CD4-positive, alpha-beta T cell (primary cell): ENCODE data around the gene NFKBIA. TPM values are rescaled to one million over a fixed set of nuclear protein-coding genes. Genes with fewer than 3 reads are reported as not detected.

Experiments
- ATAC-seq: fragments of 200-7000 bp; cut with Tn5 transposase; one replicate; pipeline ENCODE4 v1.10.0; 2022; ENCODE audit warnings: mild to moderate bottlenecking; ENCODE audit not compliant: poor library complexity
- CTCF ChIA-PET: fragments of 350-600 bp; sonication (Branson Sonifier 250); formaldehyde crosslinking; loops from one replicate; lab custom pipeline; 2021; ENCODE audit warnings: antibody characterized with exemption, inconsistent platforms; lab: Charles Lee
- POLR2A ChIA-PET: fragments of 350-600 bp; sonication (Branson Sonifier 250); formaldehyde crosslinking; loops from one replicate; lab custom pipeline; 2021; ENCODE audit warnings: antibody characterized with exemption, inconsistent platforms; lab: Charles Lee
- DNase-seq, 14 experiments: peaks; one replicate each; pipeline ENCODE4 v3.0.0-alpha.2; 2013 to 2020; ENCODE audit warnings: mixed read lengths in 2 of 14
- H3K27ac ChIP-seq, 2 donors: one replicate each; pipeline versions ENCODE4 v1.5.1 to v1.7.0; 2013; ENCODE audit warnings: low read length in 2 of 2, low read depth in 1 of 2, mild to moderate bottlenecking in 1 of 2
- H3K27me3 ChIP-seq, 2 experiments: 1 replicate in 1 of 2; 2 replicates in 1 of 2; pipeline versions ENCODE4 v1.6.1 to v1.7.0; 2013; ENCODE audit warnings: low read length in 2 of 2, control low read depth in 1 of 2, mild to moderate bottlenecking in 1 of 2, moderate library complexity in 1 of 2; ENCODE audit not compliant: insufficient read depth in 2 of 2, control insufficient read depth in 1 of 2
- H3K36me3 ChIP-seq: one replicate; pipeline ENCODE4 v1.6.1; 2013; ENCODE audit warnings: low read length, control low read depth; ENCODE audit not compliant: insufficient read depth
- H3K4me1 ChIP-seq: one replicate; pipeline ENCODE4 v1.6.1; 2013; ENCODE audit warnings: low read length, control low read depth; ENCODE audit not compliant: insufficient read depth
- H3K4me3 ChIP-seq: one replicate; pipeline ENCODE4 v1.5.1; 2013; ENCODE audit warnings: mild to moderate bottlenecking, low read length, moderate library complexity
- H3K9me3 ChIP-seq, 2 experiments: 1 replicate in 1 of 2; 2 replicates in 1 of 2; pipeline versions ENCODE4 v1.6.1 to v1.7.0; 2013; ENCODE audit warnings: low read length in 2 of 2, mild to moderate bottlenecking in 2 of 2, control low read depth in 1 of 2, moderate library complexity in 1 of 2; ENCODE audit not compliant: control insufficient read depth in 1 of 2, insufficient read depth in 1 of 2
- H3K27ac Mint-ChIP-seq: one replicate; pipeline ENCODE4 v1.8.0; 2020; ENCODE audit warnings: mixed read lengths
- H3K27me3 Mint-ChIP-seq: one replicate; pipeline ENCODE4 v1.8.0; 2021; ENCODE audit warnings: mixed read lengths
- H3K36me3 Mint-ChIP-seq: one replicate; pipeline ENCODE4 v1.8.0; 2021; ENCODE audit warnings: low read depth, mixed read lengths
- H3K4me1 Mint-ChIP-seq: one replicate; pipeline ENCODE4 v1.8.0; 2021; ENCODE audit warnings: low read depth, mixed read lengths
- H3K4me3 Mint-ChIP-seq: one replicate; pipeline ENCODE4 v1.8.0; 2020; ENCODE audit warnings: mild to moderate bottlenecking, mixed read lengths
- H3K9me3 Mint-ChIP-seq: one replicate; pipeline ENCODE4 v1.8.0; 2020; ENCODE audit warnings: mixed read lengths
- CTCF ChIP-seq: fragments of 200-600 bp; IDR thresholded peaks from one replicate; pipeline ENCODE4 v1.8.0; 2022; ENCODE audit warnings: antibody characterized with exemption, mild to moderate bottlenecking
- intact Hi-C, 2 experiments: fragments of 100-400 bp; cut with DNase I in 1 of 2; cut with micrococcal nuclease in 1 of 2; formaldehyde crosslinking; loops; one replicate each; pipeline versions ENCODE4 v1.15.1 to v1.9.0; 2023 to 2025; cut with DNase I, micrococcal nuclease
- total RNA-seq, 174 experiments: library from RNA in 2 of 174; stranded (reverse) in 2 of 174; gene quantifications; one replicate each; pipeline ENCODE4 v1.2.3 and lab custom pipeline; 2021 to 2026

NFKBIA gene
- total RNA-seq, 2 experiments from 2014 or later: 977 to 1,030 TPM

DNA sequence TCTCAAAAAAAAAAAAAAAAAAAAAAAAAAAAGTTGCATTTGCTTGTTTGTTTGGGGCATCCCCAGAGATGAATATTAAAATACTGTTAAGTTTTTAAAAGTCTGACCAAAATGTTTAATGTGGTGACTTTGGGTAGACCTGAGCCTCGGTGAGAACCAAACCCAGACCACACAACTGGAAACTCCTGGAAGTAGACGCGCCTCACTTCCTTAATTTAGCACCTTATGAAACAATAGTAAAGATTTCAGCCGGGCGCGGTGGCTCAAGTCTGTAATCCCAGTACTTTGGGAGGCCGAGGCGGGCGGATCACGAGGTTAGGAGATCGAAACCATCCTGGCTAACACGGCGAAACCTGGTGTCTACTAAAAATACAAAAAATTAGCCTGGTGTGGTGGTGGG, 9.3 kb downstream of the NFKBIA start:
- CTCF ChIA-PET: interaction anchor here (0.6 kb wide), 1 partner anchor 722 kb away, joined by 3 read pairs; no protein-coding TSS in a partner anchor
- H3K4me1 Mint-ChIP-seq: peaks cover 15% of the 10 kb centered on the region
- H3K27ac Mint-ChIP-seq: no peak overlapping the region
- intact Hi-C loops: no loop called here
- TF ChIP-seq CTCF: no peak
- H3K27me3 ChIP-seq: no peaks in the 10 kb centered on the region
- H3K4me1 ChIP-seq: peaks cover 11% of the 10 kb centered on the region
- no peaks in the 10 kb centered on the region for H3K27me3 Mint-ChIP-seq
- H3K9me3 ChIP-seq: no peaks in the 10 kb centered on the region
- H3K4me3 Mint-ChIP-seq: no peak overlapping the region
- POLR2A ChIA-PET: no interaction called here
- H3K36me3 ChIP-seq: peaks cover 11% of the 10 kb centered on the region
- no peak overlapping the region for H3K27ac ChIP-seq
- ATAC-seq (no peak), DNase-seq (peak in 2 of 14 experiments; percentile 45 to 63)
- peaks cover 25% of the 10 kb centered on the region for H3K36me3 Mint-ChIP-seq
- H3K9me3 Mint-ChIP-seq: no peaks in the 10 kb centered on the region
- no peak overlapping the region for H3K4me3 ChIP-seq

- no peak for DNase-seq
- Histone ChIP-seq H3K27me3 (no peaks in the 10 kb centered on the region), H3K36me3 (peaks cover 5% of the 10 kb centered on the region), H3K27ac (no peak overlapping the region), H3K4me1 (peaks cover 8% of the 10 kb centered on the region), H3K9me3 (no peaks in the 10 kb centered on the region), H3K4me3 (no peak overlapping the region)
- no peak for ATAC-seq
- Mint-ChIP-seq H3K4me3 (no peak overlapping the region), H3K4me1 (peaks cover 15% of the 10 kb centered on the region), H3K36me3 (peaks cover 17% of the 10 kb centered on the region), H3K27ac (no peak overlapping the region), H3K27me3 (no peaks in the 10 kb centered on the region), H3K9me3 (no peaks in the 10 kb centered on the region)
- ChIA-PET POLR2A (interaction anchor here (2.7 kb wide), 1 partner anchor 9 kb away, joined by 11 read pairs; no protein-coding TSS in a partner anchor), CTCF (interaction anchor here (0.6 kb wide), 1 partner anchor 184 kb away, joined by 4 read pairs; no protein-coding TSS in a partner anchor)
- no peak for TF ChIP-seq CTCF
- intact Hi-C loops: no loop called here
Observed at GRCh38 chr14:35394326-35395013, 10.1 kb downstream of the NFKBIA start.

GRCh38 chr14:35393826-35394225, 10.7 kb downstream of the NFKBIA start:
- intact Hi-C loops: no loop called here
- no peak overlapping the region for H3K27ac Mint-ChIP-seq

More at GRCh38 chr14:35393826-35394225, 10.7 kb downstream of the NFKBIA start:
- Histone ChIP-seq H3K4me1 (peaks cover 8% of the 10 kb centered on the region), H3K4me3 (no peak overlapping the region), H3K36me3 (no peaks in the 10 kb centered on the region), H3K27ac (no peak overlapping the region), H3K9me3 (no peaks in the 10 kb centered on the region), H3K27me3 (no peaks in the 10 kb centered on the region)
- peaks cover 10% of the 10 kb centered on the region for H3K36me3 Mint-ChIP-seq
- no peaks in the 10 kb centered on the region for H3K9me3 Mint-ChIP-seq
- no peak overlapping the region for H3K4me3 Mint-ChIP-seq
- ChIA-PET POLR2A (interaction anchor here (1.1 to 2.7 kb wide), 3 partner anchors 8 to 164 kb away, joined by 3 to 11 read pairs (median 3); no protein-coding TSS in a partner anchor), CTCF (interaction anchor here (1.1 kb wide), 1 partner anchor 10 kb away, joined by 3 read pairs; the partner anchor contains the start of gene NFKBIA)
- no peaks in the 10 kb centered on the region for H3K27me3 Mint-ChIP-seq
- no peak for ATAC-seq
- peaks cover 9% of the 10 kb centered on the region for H3K4me1 Mint-ChIP-seq
- TF ChIP-seq CTCF: no peak
- no peak for DNase-seq
